Inflammatory macrophage treated with lipopolysaccharide for 4 hours (primary cell): ENCODE data around the gene HS2ST1.
"Not testable (repeated sequence)": the region's sequence is repeated elsewhere in the genome, so short reads cannot be mapped to it uniquely, and the experiment has no call there.

Experiments used
- DNase-seq: peaks from one replicate; pipeline ENCODE4 v3.0.0-alpha.2; 2020

Gene HS2ST1

GRCh38 chr1:87028576-87028975 lies 114.1 kb downstream of the HS2ST1 start:
- DNase-seq, result no peak

GRCh38 chr1:87030740-87031690 lies 116.6 kb downstream of the HS2ST1 start:
- DNase-seq, result no peak

DNA sequence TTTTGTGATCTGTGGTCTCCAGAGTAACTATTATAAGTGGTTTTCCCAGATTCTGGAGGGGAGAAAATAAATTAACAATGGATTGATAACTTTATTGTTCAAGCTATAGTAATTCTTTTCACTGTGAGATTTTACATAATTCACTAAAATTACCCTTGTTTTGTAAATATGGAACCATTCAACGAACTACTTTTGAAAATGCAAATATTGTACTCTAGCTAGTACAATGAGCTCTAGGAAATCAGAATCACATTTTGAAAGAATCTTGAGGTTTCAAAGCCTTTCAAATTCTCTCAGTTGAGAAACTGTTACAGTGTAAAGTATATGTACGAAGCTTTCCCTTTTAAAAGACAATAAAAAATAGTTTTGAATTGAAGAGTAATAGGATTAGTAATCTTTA lies 119.9 kb downstream of the HS2ST1 start:
- no peak for DNase-seq

DNA sequence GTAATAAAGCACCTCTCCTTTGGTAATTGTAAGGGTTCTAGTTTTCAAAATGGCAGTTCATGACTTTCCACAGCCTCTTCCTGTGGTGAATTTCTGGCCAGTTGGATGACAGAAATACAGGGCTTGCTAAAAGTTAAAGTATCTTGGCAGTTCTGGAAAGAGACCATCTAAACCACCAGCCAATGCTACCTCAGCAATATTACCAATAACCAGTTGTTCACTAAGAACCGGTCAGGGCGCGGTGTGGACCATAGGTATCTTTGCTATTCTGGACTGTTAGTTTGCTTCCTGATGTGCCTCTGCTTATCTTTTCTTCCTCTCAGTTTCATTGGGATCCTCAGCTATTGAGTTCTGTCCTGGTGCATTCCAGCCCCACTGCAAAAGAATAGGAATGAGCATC lies 124.7 kb downstream of the HS2ST1 start:
- DNase-seq, result no peak

GRCh38 chr1:87042111-87042811 lies 127.8 kb downstream of the HS2ST1 start:
- no peak for DNase-seq

- DNase-seq, result no peak
Observed at GRCh38 chr1:87044424-87044823, 130.0 kb downstream of the HS2ST1 start.

DNA sequence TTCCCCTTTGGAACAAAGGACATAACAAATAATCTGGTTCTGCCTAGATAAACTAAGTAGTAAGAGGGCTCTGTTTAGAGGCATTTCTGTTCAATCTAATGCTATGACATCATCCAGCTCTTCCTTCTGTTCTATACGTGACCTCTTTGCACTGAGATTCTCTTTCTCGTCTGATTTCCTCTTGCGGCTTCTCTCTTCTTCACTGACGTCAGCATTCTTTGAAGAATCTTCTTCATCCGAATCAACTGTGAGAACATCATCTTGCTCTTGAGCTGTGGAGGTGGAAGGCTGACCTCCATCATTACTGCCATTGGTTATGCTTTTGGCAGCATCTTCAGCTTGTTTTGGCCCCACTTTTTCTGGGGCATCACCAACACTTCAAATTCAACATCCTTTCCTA lies 130.4 kb downstream of the HS2ST1 start:
- no peak for DNase-seq

DNA sequence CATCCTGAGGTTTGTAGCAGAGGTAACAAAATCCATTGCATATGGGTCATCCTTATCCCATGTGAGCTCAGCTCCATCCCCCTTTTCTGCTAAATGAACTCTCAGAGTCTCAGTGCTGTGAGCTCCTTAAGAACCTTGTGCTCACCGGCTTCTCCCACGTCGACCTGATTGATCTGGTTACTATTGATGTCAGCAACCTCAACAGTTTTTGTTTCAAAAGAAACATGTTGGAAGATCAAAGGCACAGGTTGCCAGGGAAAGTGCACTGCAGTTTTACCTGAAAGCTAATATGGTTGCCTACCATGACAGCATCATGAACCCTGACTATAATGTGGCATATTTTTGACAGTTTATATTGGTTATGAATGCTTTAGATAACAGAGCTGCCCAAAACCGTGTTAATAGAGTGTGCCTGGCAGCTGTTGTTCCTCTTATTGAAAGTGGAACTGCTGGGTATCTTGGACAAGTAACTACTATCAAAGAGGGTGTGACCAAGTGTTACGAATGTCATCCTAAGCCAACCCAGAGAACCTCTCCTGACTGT lies 131.4 kb downstream of the HS2ST1 start:
- no peak for DNase-seq

- no peak for DNase-seq
Observed at GRCh38 chr1:87046951-87047350, 132.5 kb downstream of the HS2ST1 start.

- DNase-seq, result no peak
Observed at GRCh38 chr1:87048237-87048636, 133.8 kb downstream of the HS2ST1 start.

DNA sequence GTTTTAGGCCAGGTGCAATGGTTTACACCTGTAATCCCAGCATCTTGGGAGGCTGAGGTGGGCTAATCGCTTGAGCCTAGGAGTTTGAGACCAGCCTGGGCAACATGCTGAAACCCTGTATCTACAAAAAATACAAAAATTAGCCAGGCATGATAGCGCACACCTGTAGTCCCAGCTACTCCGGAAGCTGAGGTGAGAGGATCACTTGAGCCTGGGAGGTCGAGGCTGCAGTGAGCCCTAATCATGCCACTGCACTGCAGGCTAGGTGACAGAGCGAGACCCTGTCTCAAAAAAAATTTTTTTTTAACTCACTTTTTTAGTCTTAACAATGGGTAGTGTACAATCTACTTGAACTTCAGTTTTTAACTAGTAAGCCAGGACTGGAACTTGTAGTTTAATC lies 137.5 kb downstream of the HS2ST1 start:
- no peak for DNase-seq

DNA sequence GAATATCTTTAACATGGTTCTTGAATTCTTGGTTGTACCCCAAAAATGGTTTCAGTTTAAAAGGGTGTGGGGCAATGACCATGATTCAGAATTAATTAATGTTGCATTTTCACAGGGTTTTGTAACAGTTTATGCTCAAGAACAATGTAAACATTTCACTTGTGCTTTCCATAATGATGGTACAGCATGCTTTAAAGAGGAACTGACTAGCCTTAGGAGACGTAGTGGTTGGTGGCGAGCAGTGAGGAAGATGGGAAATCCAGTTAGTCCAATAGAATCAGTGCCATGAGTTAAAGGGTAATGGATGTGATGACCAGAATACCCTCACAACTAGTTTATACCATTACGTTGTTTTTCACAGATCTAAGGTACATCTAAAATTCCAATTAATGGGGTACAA lies 138.0 kb downstream of the HS2ST1 start:
- DNase-seq, result peak; percentile 11

DNA sequence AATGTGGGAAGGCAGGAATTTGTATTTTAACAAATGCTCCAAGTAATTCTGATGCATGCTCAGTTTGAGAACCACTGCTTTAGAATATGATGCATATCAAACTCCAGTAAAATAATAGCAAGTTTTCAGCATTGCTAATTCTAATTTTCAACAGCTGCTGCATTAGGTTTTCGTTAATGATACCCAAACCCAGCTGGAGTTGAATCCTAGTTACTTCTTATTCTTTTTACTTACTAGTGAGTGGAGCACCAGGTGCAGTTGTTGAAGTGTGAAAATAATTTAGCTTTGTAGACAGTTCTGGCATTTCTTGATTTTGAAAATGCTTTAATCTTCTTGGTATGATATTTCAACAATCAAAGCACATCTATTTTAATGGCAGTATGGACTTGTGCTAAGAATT lies 138.5 kb downstream of the HS2ST1 start:
- no peak for DNase-seq

DNA sequence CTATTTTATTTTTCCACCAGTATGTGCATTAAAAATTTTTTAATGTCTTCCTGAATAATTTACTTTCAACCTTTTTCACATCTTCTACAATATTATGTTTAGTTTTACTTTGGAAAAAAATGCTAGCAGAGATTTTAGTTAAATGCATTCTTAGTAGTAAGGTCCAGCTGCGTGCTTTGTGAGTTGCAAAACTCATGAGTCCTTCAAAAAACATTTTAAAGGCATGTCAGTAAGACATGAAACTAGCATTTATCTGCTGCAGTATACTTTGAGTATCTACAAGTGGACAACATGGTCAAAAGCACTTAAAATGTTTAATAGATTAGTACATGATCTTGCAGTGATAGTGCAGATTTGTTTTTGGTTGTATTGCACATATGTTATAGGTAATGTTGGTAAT lies 139.0 kb downstream of the HS2ST1 start:
- no peak for DNase-seq

GRCh38 chr1:87056974-87057373 lies 142.5 kb downstream of the HS2ST1 start:
- DNase-seq, result no peak

GRCh38 chr1:87058343-87058649 lies 143.9 kb downstream of the HS2ST1 start:
- no peak for DNase-seq

GRCh38 chr1:87061742-87062156 lies 147.3 kb downstream of the HS2ST1 start:
- DNase-seq, result no peak

- DNase-seq, result no peak
Observed at GRCh38 chr1:87062687-87063086, 148.3 kb downstream of the HS2ST1 start.

- no peak for DNase-seq
Observed at GRCh38 chr1:87064309-87064708, 149.9 kb downstream of the HS2ST1 start.

DNA sequence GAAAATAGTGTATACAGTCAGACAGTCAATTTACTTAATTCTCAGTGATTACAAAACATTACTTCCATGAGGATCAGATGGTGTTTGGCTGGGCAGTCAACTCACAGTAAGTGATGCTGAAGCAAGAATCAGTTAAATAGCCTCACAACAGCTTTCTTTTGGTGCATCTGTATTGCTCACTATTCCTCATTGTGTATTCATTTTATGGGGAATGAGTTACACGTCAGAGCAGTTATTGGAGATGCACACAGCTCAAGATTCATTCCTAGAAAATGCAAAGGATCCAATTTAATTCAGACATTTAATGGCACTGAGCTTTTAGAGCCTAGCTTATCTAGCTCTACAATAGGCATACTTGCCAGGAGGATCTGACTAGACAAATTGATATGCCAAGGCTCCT lies 150.6 kb downstream of the HS2ST1 start:
- DNase-seq, result no peak

DNA sequence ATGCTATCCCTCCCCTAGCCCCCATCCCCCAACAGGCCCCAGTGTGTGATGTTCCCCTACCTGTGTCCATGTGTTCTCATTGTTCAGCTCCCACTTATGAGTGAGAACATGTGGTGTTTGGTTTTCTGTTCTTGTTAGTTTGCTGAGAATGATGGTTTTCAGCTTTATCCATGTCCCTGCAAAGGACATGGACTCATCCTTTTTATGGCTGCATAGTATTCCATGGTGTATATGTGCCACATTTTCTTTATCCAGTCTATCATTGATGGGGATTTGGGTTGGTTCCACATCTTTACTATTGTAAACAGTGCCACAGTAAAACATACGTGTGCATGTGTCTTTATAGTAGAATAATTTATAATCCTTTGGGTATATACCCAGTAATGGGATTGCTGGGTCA lies 152.3 kb downstream of the HS2ST1 start:
- not testable (repeated sequence) for DNase-seq

DNA sequence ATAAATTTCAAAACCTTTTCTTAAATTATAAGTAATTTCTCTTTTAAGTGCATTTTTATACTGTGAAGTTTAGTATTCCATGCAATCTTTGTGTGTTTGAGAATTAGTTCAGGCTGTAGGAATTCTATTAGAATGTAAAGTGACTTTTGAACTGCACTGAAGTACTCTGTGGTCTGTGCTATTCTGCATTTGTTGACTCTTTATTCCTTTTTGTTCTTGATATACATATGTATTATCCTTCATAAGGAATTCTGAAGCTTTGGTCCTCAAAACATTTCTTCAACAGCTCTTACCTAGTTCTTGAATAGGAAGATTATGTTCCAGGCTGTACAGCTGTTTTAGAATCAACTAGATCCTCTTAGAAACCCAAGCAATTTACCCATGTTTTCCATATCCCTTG lies 158.0 kb downstream of the HS2ST1 start:
- no peak for DNase-seq

- no peak for DNase-seq
Observed at GRCh38 chr1:87072904-87073303, 158.5 kb downstream of the HS2ST1 start.
